Activated T-cell treated with anti-CD3 and anti-CD28 coated beads, Interleukin-2, amount 50 U/mL, for 24 hours (primary cell): ENCODE measurements around the gene ASB18.
"Not testable (repeated sequence)": the region's sequence is repeated elsewhere in the genome, so short reads cannot be mapped to it uniquely, and the experiment has no call there.

Experiments
- DNase-seq: peaks from one replicate; pipeline ENCODE4 v3.0.0-alpha.2; 2020
- H3K27ac Mint-ChIP-seq: 2 replicates; pipeline ENCODE4 v1.8.0; 2020; ENCODE audit warnings: mild to moderate bottlenecking, mixed read lengths
- H3K27me3 Mint-ChIP-seq: 2 replicates; pipeline ENCODE4 v1.8.0; 2020; ENCODE audit warnings: mixed read lengths
- H3K36me3 Mint-ChIP-seq: 2 replicates; pipeline ENCODE4 v1.8.0; 2020; ENCODE audit warnings: low read depth, mixed read lengths
- H3K4me1 Mint-ChIP-seq: 2 replicates; pipeline ENCODE4 v1.8.0; 2020; ENCODE audit warnings: low read depth, mixed read lengths
- H3K4me3 Mint-ChIP-seq: 2 replicates; pipeline ENCODE4 v1.8.0; 2020; ENCODE audit warnings: mild to moderate bottlenecking, moderate library complexity, mixed read lengths
- H3K9me3 Mint-ChIP-seq: 2 replicates; pipeline ENCODE4 v1.8.0; 2020; ENCODE audit warnings: mixed read lengths

Gene ASB18

GRCh38 chr2:236291911-236292310 lies 27.7 kb upstream of the ASB18 start:
- H3K27me3 Mint-ChIP-seq: peaks cover 23% of the 10 kb centered on the region
- no peak overlapping the region for H3K4me3 Mint-ChIP-seq
- no peaks in the 10 kb centered on the region for H3K4me1 Mint-ChIP-seq
- H3K9me3 Mint-ChIP-seq: no peaks in the 10 kb centered on the region
- no peak overlapping the region for H3K27ac Mint-ChIP-seq
- H3K36me3 Mint-ChIP-seq: no peaks in the 10 kb centered on the region
- no peak for DNase-seq

GRCh38 chr2:236291476-236291875 lies 27.3 kb upstream of the ASB18 start:
- H3K27ac Mint-ChIP-seq: no peak overlapping the region
- no peaks in the 10 kb centered on the region for H3K9me3 Mint-ChIP-seq
- peaks cover 23% of the 10 kb centered on the region for H3K27me3 Mint-ChIP-seq
- no peaks in the 10 kb centered on the region for H3K36me3 Mint-ChIP-seq
- H3K4me1 Mint-ChIP-seq: no peaks in the 10 kb centered on the region
- DNase-seq: no peak
- H3K4me3 Mint-ChIP-seq: no peak overlapping the region

GRCh38 chr2:236290742-236291425 lies 26.7 kb upstream of the ASB18 start:
- H3K27me3 Mint-ChIP-seq: peaks cover 22% of the 10 kb centered on the region
- H3K27ac Mint-ChIP-seq: no peak overlapping the region
- no peaks in the 10 kb centered on the region for H3K4me1 Mint-ChIP-seq
- DNase-seq: no peak
- no peaks in the 10 kb centered on the region for H3K9me3 Mint-ChIP-seq
- H3K4me3 Mint-ChIP-seq: no peak overlapping the region
- no peaks in the 10 kb centered on the region for H3K36me3 Mint-ChIP-seq

GRCh38 chr2:236289766-236290462 lies 25.7 kb upstream of the ASB18 start:
- H3K4me1 Mint-ChIP-seq: no peaks in the 10 kb centered on the region
- no peaks in the 10 kb centered on the region for H3K9me3 Mint-ChIP-seq
- H3K4me3 Mint-ChIP-seq: no peak overlapping the region
- no peaks in the 10 kb centered on the region for H3K36me3 Mint-ChIP-seq
- no peak overlapping the region for H3K27ac Mint-ChIP-seq
- no peak for DNase-seq
- peaks cover 24% of the 10 kb centered on the region for H3K27me3 Mint-ChIP-seq

GRCh38 chr2:236288373-236288772 lies 24.2 kb upstream of the ASB18 start:
- H3K36me3 Mint-ChIP-seq, H3K9me3 Mint-ChIP-seq, H3K27ac Mint-ChIP-seq, DNase-seq, H3K4me3 Mint-ChIP-seq, H3K4me1 Mint-ChIP-seq: not testable (repeated sequence)
- H3K27me3 Mint-ChIP-seq: peaks cover 24% of the 10 kb centered on the region

GRCh38 chr2:236287656-236288055 lies 23.4 kb upstream of the ASB18 start:
- Mint-ChIP-seq H3K4me1 (no peaks in the 10 kb centered on the region), H3K4me3 (no peak overlapping the region), H3K36me3 (no peaks in the 10 kb centered on the region), H3K27ac (no peak overlapping the region), H3K27me3 (peaks cover 26% of the 10 kb centered on the region), H3K9me3 (no peaks in the 10 kb centered on the region)
- no peak for DNase-seq

- no peak for DNase-seq
- Mint-ChIP-seq H3K9me3 (peaks cover 3% of the 10 kb centered on the region), H3K27me3 (peaks cover 32% of the 10 kb centered on the region), H3K4me1 (no peaks in the 10 kb centered on the region), H3K4me3 (no peak overlapping the region), H3K36me3 (no peaks in the 10 kb centered on the region), H3K27ac (no peak overlapping the region)
Observed at GRCh38 chr2:236286873-236287545, 22.8 kb upstream of the ASB18 start.

- DNase-seq: no peak
- Mint-ChIP-seq H3K36me3 (no peaks in the 10 kb centered on the region), H3K9me3 (peaks cover 10% of the 10 kb centered on the region), H3K4me1 (no peaks in the 10 kb centered on the region), H3K27me3 (peaks cover 37% of the 10 kb centered on the region), H3K4me3 (no peak overlapping the region), H3K27ac (no peak overlapping the region)
Observed at GRCh38 chr2:236284208-236284607, 20.0 kb upstream of the ASB18 start.

- no peak overlapping the region for H3K4me3 Mint-ChIP-seq
- H3K36me3 Mint-ChIP-seq: no peaks in the 10 kb centered on the region
- peaks cover 12% of the 10 kb centered on the region for H3K9me3 Mint-ChIP-seq
- H3K27me3 Mint-ChIP-seq: peaks cover 47% of the 10 kb centered on the region
- no peak for DNase-seq
- H3K27ac Mint-ChIP-seq: no peak overlapping the region
- no peaks in the 10 kb centered on the region for H3K4me1 Mint-ChIP-seq
Observed at GRCh38 chr2:236282406-236282805, 18.2 kb upstream of the ASB18 start.

- DNase-seq: no peak
- Mint-ChIP-seq H3K9me3 (peaks cover 12% of the 10 kb centered on the region), H3K4me3 (no peak overlapping the region), H3K27me3 (peaks cover 52% of the 10 kb centered on the region), H3K36me3 (no peaks in the 10 kb centered on the region), H3K27ac (no peak overlapping the region), H3K4me1 (no peaks in the 10 kb centered on the region)
Observed at GRCh38 chr2:236281423-236281822, 17.2 kb upstream of the ASB18 start.

GRCh38 chr2:236273126-236273525 lies 8.9 kb upstream of the ASB18 start:
- no peaks in the 10 kb centered on the region for H3K36me3 Mint-ChIP-seq
- H3K4me1 Mint-ChIP-seq: no peaks in the 10 kb centered on the region
- no peak overlapping the region for H3K27ac Mint-ChIP-seq
- no peak overlapping the region for H3K4me3 Mint-ChIP-seq
- no peak for DNase-seq
- peaks cover 63% of the 10 kb centered on the region for H3K27me3 Mint-ChIP-seq
- H3K9me3 Mint-ChIP-seq: peaks cover 20% of the 10 kb centered on the region

- Mint-ChIP-seq H3K4me1 (no peaks in the 10 kb centered on the region), H3K36me3 (no peaks in the 10 kb centered on the region), H3K27me3 (peaks cover 56% of the 10 kb centered on the region), H3K9me3 (peaks cover 18% of the 10 kb centered on the region), H3K4me3 (no peak overlapping the region), H3K27ac (no peak overlapping the region)
- no peak for DNase-seq
Observed at GRCh38 chr2:236271851-236272250, 7.6 kb upstream of the ASB18 start.

- H3K4me3 Mint-ChIP-seq, H3K4me1 Mint-ChIP-seq, H3K36me3 Mint-ChIP-seq, DNase-seq, H3K27ac Mint-ChIP-seq: not testable (repeated sequence)
- peaks cover 18% of the 10 kb centered on the region for H3K9me3 Mint-ChIP-seq
- H3K27me3 Mint-ChIP-seq: peaks cover 52% of the 10 kb centered on the region
Observed at GRCh38 chr2:236269876-236270275, 5.7 kb upstream of the ASB18 start.

- DNase-seq: no peak
- H3K27ac Mint-ChIP-seq: no peak overlapping the region
- H3K4me1 Mint-ChIP-seq: no peaks in the 10 kb centered on the region
- H3K27me3 Mint-ChIP-seq: peaks cover 44% of the 10 kb centered on the region
- peaks cover 22% of the 10 kb centered on the region for H3K9me3 Mint-ChIP-seq
- H3K4me3 Mint-ChIP-seq: no peak overlapping the region
- H3K36me3 Mint-ChIP-seq: no peaks in the 10 kb centered on the region
Observed at GRCh38 chr2:236265675-236266074, 1.5 kb upstream of the ASB18 start.

GRCh38 chr2:236262238-236262637 lies 2.0 kb downstream of the ASB18 start:
- Mint-ChIP-seq H3K27ac (no peak overlapping the region), H3K4me1 (no peaks in the 10 kb centered on the region), H3K9me3 (peaks cover 5% of the 10 kb centered on the region), H3K36me3 (no peaks in the 10 kb centered on the region), H3K4me3 (no peak overlapping the region), H3K27me3 (peaks cover 60% of the 10 kb centered on the region)
- no peak for DNase-seq
